NT2/D1 (cell line): ENCODE results near the gene TMCO4.
"Not testable (repeated sequence)": the region's sequence is repeated elsewhere in the genome, so short reads cannot be mapped to it uniquely, and the experiment has no call there.

Source experiments
- DNase-seq: peaks from one replicate; pipeline ENCODE4 v3.0.0-alpha.2; 2011; ENCODE audit warnings: low read depth, low spot score
- H3K27me3 ChIP-seq: 2 replicates; pipeline ENCODE4 v1.6.0; 2011; ENCODE audit warnings: mild to moderate bottlenecking; ENCODE audit not compliant: insufficient read length, insufficient read depth
- H3K36me3 ChIP-seq: 2 replicates; pipeline ENCODE4 v1.6.1; 2011; ENCODE audit warnings: mild to moderate bottlenecking, low read length, mixed read lengths; ENCODE audit not compliant: insufficient read depth, insufficient read length
- H3K4me1 ChIP-seq: 2 replicates; pipeline ENCODE4 v1.5.1; 2011; ENCODE audit not compliant: insufficient read depth, insufficient read length
- H3K4me3 ChIP-seq: 2 replicates; pipeline ENCODE4 v1.5.1; 2011; ENCODE audit warnings: low read depth; ENCODE audit not compliant: insufficient read length
- H3K9ac ChIP-seq: 2 replicates; pipeline ENCODE4 v1.6.0; 2011; ENCODE audit warnings: low read depth; ENCODE audit not compliant: insufficient read length
- H3K9me3 ChIP-seq: 2 replicates; pipeline ENCODE4 v1.5.1; 2011; ENCODE audit warnings: mild to moderate bottlenecking, low read length; ENCODE audit not compliant: insufficient read depth
- SUZ12 ChIP-seq: IDR thresholded peaks from 2 replicates; pipeline ENCODE4 v1.6.1; 2011; ENCODE audit not compliant: insufficient read length, insufficient read depth; ENCODE audit errors: extremely low read depth
- YY1 ChIP-seq: IDR thresholded peaks from 2 replicates; pipeline ENCODE4 v1.6.1; 2011; ENCODE audit not compliant: insufficient read length, insufficient read depth
- ZNF274 ChIP-seq: IDR thresholded peaks from 2 replicates; pipeline ENCODE4 v1.6.1; 2011; ENCODE audit warnings: mild to moderate bottlenecking, low read depth, low read length

The TMCO4 gene

GRCh38 chr1:19798486-19799229, 1.1 kb downstream of the TMCO4 start:
- no peak overlapping the region for H3K9ac ChIP-seq
- peaks cover 16% of the 10 kb centered on the region for H3K27me3 ChIP-seq
- H3K4me3 ChIP-seq, result no peak overlapping the region
- TF ChIP-seq ZNF274 (no peak), SUZ12 (no peak), YY1 (no peak)
- no peaks in the 10 kb centered on the region for H3K9me3 ChIP-seq
- peaks cover 11% of the 10 kb centered on the region for H3K4me1 ChIP-seq
- DNase-seq, result no peak
- H3K36me3 ChIP-seq, result no peaks in the 10 kb centered on the region

GRCh38 chr1:19797827-19798226, 1.9 kb downstream of the TMCO4 start:
- TF ChIP-seq ZNF274 (no peak), YY1 (no peak), SUZ12 (no peak)

GRCh38 chr1:19794583-19794982, 5.1 kb downstream of the TMCO4 start:
- Histone ChIP-seq H3K4me1 (peaks cover 7% of the 10 kb centered on the region), H3K9me3 (no peaks in the 10 kb centered on the region), H3K4me3 (no peak overlapping the region), H3K36me3 (no peaks in the 10 kb centered on the region), H3K9ac (no peak overlapping the region), H3K27me3 (no peaks in the 10 kb centered on the region)
- TF ChIP-seq SUZ12 (no peak), ZNF274 (no peak), YY1 (no peak)
- DNase-seq, result no peak

More at GRCh38 chr1:19797827-19798226, 1.9 kb downstream of the TMCO4 start:
- no peak for DNase-seq
- Histone ChIP-seq H3K9me3 (no peaks in the 10 kb centered on the region), H3K36me3 (no peaks in the 10 kb centered on the region), H3K27me3 (peaks cover 16% of the 10 kb centered on the region), H3K4me1 (peaks cover 11% of the 10 kb centered on the region), H3K9ac (no peak overlapping the region), H3K4me3 (no peak overlapping the region)

DNA sequence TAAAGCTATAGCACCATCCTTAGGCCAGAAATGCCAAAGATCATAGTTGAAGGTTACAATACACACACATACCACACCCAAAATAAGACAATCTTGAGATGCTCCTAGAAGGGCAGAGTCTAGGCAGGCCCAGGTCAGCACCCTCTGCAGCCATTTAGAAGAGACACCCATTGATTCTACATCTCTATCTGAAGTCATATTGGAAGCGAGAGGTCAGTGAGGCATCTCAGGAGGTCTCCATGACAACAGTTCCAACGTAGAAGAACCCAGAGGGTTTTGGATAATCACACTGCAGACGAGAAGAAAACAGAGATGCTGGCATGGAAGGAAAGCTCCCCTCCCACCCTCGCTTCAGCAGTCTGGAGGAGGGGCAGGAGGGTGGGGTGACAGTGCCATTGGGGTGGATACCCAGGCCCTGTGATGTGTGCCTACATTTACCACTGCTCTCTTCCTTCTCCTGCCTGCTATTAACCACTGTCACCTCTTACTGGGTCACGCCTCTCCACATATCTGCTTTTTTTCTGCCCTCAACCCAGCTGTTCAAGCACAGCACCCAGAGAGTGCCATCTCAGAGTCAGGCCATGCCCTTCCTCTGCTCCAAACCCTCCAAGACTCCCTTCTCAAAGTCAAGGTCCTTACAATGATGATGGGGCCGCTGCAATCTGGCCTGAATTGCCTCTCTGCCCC, 6.2 kb downstream of the TMCO4 start:
- Histone ChIP-seq H3K27me3 (no peaks in the 10 kb centered on the region), H3K9me3 (no peaks in the 10 kb centered on the region), H3K36me3 (no peaks in the 10 kb centered on the region), H3K9ac (no peak overlapping the region), H3K4me3 (no peak overlapping the region), H3K4me1 (peaks cover 4% of the 10 kb centered on the region)
- DNase-seq, result no peak
- TF ChIP-seq SUZ12 (no peak), YY1 (no peak), ZNF274 (no peak)

GRCh38 chr1:19792237-19793002, 7.3 kb downstream of the TMCO4 start:
- Histone ChIP-seq H3K27me3 (no peaks in the 10 kb centered on the region), H3K4me1 (peaks cover 2% of the 10 kb centered on the region), H3K9ac (no peak overlapping the region), H3K9me3 (no peaks in the 10 kb centered on the region), H3K4me3 (no peak overlapping the region), H3K36me3 (no peaks in the 10 kb centered on the region)
- DNase-seq, result no peak
- TF ChIP-seq SUZ12 (no peak), YY1 (no peak), ZNF274 (no peak)

- not testable (repeated sequence) for H3K36me3 ChIP-seq, DNase-seq, H3K27me3 ChIP-seq, H3K9ac ChIP-seq, H3K4me3 ChIP-seq, H3K9me3 ChIP-seq, H3K4me1 ChIP-seq
Measured at GRCh38 chr1:19790061-19790975, 9.4 kb downstream of the TMCO4 start.
